ENCODE results near the gene CSKMT.
A peak's percentile ranks its signal among the peaks of the same experiment; 100 is the strongest.

CSKMT gene

DNA sequence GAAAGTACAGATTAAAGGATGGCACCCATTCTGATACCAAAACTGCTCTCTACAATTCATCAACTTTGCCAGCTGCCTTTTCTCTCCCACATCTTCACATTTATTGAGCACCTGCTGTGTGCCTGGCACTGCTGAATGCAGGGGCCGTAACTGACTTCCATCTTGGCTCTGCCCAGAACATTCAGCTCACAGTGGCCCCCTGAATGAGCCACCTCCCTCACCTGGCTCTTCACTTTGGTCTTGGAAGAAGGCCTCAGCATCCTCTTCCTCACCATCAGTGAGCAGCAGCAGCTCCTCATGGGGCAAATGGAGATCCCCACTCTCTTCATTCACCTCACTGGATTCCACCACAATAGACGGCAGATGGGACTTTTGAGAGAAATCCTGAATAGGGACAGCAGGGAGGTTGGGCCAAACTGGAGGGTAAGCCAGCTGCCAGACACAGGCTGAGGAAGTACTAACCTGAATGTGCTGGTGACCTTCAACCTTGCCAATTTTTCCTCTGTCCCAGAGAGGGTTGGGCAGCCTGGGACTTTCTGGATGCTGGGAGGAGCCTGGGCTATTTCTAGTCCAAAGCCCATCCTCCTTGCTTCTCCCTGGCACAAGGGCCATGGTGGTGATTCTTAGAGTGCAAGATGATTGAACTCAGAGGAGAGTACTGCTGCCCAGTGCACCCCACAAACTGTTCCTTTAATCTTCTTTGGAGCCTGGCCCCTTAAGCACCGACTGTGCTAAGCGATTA lies 4.5 kb downstream of the CSKMT start:
- Histone ChIP-seq H2BK120ac (ENCODE audit: low read depth, low read length) (no peak overlapping the region), H2AK5ac (ENCODE audit: low read depth, low read length) (no peak overlapping the region), H3K9ac (ENCODE audit: low read depth, low read length, poor library complexity) (no peak overlapping the region), H3K4me1 (ENCODE audit: control insufficient read depth in 2 of 2, insufficient read depth in 1 of 2, low read depth in 1 of 2, low read length in 2 of 2) (peaks cover 4 to 12% of the 10 kb centered on the region in 2 donors), H3K36me3 (replicated peaks in 1 of 2; ENCODE audit: control insufficient read depth in 2 of 2, insufficient read depth in 2 of 2, low read length in 2 of 2) (peaks cover 15 to 43% of the 10 kb centered on the region in 2 donors), H2BK15ac (ENCODE audit: low read length) (no peak overlapping the region), H3K27ac (replicated peaks; ENCODE audit: low read length) (peak overlapping the region; percentile 34), H2BK12ac (ENCODE audit: low read length) (no peak overlapping the region), H4K8ac (ENCODE audit: low read depth, low read length) (no peak overlapping the region), H3K18ac (ENCODE audit: low read length) (no peak overlapping the region), H3K14ac (ENCODE audit: low read length) (no peak overlapping the region), H2BK5ac (ENCODE audit: low read length) (no peak overlapping the region), H4K91ac (ENCODE audit: low read depth, low read length, poor library complexity) (no peak overlapping the region), H3K27me3 (ENCODE audit: control insufficient read depth in 3 of 3, insufficient read depth in 3 of 3, low read depth in 1 of 3, low read length in 3 of 3) (no peaks in the 10 kb centered on the region), H3K23ac (ENCODE audit: low read depth, low read length, poor library complexity) (no peak overlapping the region), H3K9me3 (replicated peaks in 1 of 2; ENCODE audit: control insufficient read depth in 2 of 2, insufficient read depth in 1 of 2, low read depth in 1 of 2, low read length in 2 of 2) (no peaks in the 10 kb centered on the region), H2AFZ (ENCODE audit: low read length) (no peak overlapping the region), H3K4ac (ENCODE audit: low read length) (no peak overlapping the region), H3K4me2 (ENCODE audit: insufficient read depth, low read length, poor library complexity, severe bottlenecking) (no peak overlapping the region), H3K4me3 (ENCODE audit: low read length in 2 of 2) (no peak overlapping the region), H3K79me1 (ENCODE audit: low read depth, low read length) (peaks cover 14% of the 10 kb centered on the region)
- WGBS, 2 donors (ENCODE audit: extremely low coverage in 2 of 2, insufficient read length in 2 of 2, insufficient replicate concordance in 1 of 2) = no CpG with 5 or more reads among the region's 4 CpGs
- no peak for DNase-seq (ENCODE audit: low spot score)

DNA sequence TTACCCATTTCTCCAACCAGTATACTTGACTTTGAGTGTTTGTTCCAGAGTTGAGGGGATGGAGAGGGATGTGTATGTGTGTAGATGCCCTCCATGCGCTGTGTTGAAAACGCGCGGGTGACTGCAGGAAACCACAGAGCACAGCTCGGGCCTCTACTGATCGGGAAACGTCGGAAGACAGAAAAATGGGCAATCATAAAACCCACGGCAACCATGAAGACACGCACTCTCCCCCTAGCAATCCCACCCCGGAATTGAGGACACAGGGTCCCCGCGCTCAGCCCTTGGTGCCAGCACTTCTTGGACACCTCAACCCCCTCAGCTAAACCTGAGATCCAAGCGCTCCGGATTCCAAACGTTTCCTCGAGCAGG lies 6.1 kb downstream of the CSKMT start:
- no peak for DNase-seq (ENCODE audit: low spot score)

DNA sequence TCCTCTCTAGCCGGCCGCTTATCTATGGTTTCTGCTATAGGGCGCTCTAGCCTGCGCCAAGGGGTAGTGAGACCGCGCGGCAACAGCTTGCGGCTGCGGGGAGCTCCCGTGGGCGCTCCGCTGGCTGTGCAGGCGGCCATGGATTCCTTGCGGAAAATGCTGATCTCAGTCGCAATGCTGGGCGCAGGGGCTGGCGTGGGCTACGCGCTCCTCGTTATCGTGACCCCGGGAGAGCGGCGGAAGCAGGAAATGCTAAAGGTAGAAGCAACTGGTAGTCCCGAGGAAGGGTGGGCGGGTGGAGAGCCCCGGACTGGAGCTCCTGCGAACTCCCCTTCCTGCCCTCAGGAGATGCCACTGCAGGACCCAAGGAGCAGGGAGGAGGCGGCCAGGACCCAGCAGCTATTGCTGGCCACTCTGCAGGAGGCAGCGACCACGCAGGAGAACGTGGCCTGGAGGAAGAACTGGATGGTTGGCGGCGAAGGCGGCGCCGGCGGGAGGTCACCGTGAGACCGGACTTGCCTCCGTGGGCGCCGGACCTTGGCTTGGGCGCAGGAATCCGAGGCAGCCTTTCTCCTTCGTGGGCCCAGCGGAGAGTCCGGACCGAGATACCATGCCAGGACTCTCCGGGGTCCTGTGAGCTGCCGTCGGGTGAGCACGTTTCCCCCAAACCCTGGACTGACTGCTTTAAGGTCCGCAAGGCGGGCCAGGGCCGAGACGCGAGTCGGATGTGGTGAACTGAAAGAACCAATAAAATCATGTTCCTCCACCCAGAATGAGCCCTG lies 6.7 kb downstream of the CSKMT start, which contains the start of the genes LBHD1 and UQCC3:
LBHD1 (minus strand) TSS at position 660 of the 782 bp plus-strand sequence. CDS start 2,236 bp downstream, outside the sequence.
UQCC3 (plus strand) TSS at position 66 of the 782 bp plus-strand sequence; CDS start at position 139, 73 bp downstream.
- H3K9ac ChIP-seq (ENCODE audit: low read depth, low read length, poor library complexity) = peak within 1 kb of the TSS; percentile 99
- H3K4ac ChIP-seq (ENCODE audit: low read length) = no peak within 1 kb of the TSS
- H3K4me2 ChIP-seq (ENCODE audit: insufficient read depth, low read length, poor library complexity, severe bottlenecking) = peak within 1 kb of the TSS; percentile 94
- H2BK120ac ChIP-seq (ENCODE audit: low read depth, low read length) = peak within 1 kb of the TSS; percentile 63
- peak within 1 kb of the TSS; percentile 46 for H2BK15ac ChIP-seq (ENCODE audit: low read length)
- peak within 1 kb of the TSS; percentile 91 for H2AFZ ChIP-seq (ENCODE audit: low read length)
- no peak within 1 kb of the TSS for H2BK5ac ChIP-seq (ENCODE audit: low read length)
- no peaks in the 10 kb centered on the region for H3K9me3 ChIP-seq (replicated peaks in 1 of 2; ENCODE audit: control insufficient read depth in 2 of 2, insufficient read depth in 1 of 2, low read depth in 1 of 2, low read length in 2 of 2)
- H4K91ac ChIP-seq (ENCODE audit: low read depth, low read length, poor library complexity) = no peak within 1 kb of the TSS
- H3K18ac ChIP-seq (ENCODE audit: low read length) = peak within 1 kb of the TSS; percentile 95
- H3K36me3 ChIP-seq (replicated peaks in 1 of 2; ENCODE audit: control insufficient read depth in 2 of 2, insufficient read depth in 2 of 2, low read length in 2 of 2) = peaks cover 15 to 48% of the 10 kb centered on the region in 2 donors
- H2BK12ac ChIP-seq (ENCODE audit: low read length) = no peak within 1 kb of the TSS
- H3K14ac ChIP-seq (ENCODE audit: low read length) = peak within 1 kb of the TSS; percentile 77
- H3K4me3 ChIP-seq (ENCODE audit: low read length in 2 of 2) = peak within 1 kb of the TSS; percentile 84 to 96
- H3K27ac ChIP-seq (replicated peaks; ENCODE audit: low read length) = peak within 1 kb of the TSS; percentile 89
- H4K8ac ChIP-seq (ENCODE audit: low read depth, low read length) = no peak within 1 kb of the TSS
- peak within 1 kb of the TSS; percentile 50 for H3K23ac ChIP-seq (ENCODE audit: low read depth, low read length, poor library complexity)
- peak within 1 kb of the TSS; percentile 38 for H2AK5ac ChIP-seq (ENCODE audit: low read depth, low read length)
- peak; percentile 89 for DNase-seq (ENCODE audit: low spot score)
- no CpG with 5 or more reads among the region's 59 CpGs for WGBS, 2 donors (ENCODE audit: extremely low coverage in 2 of 2, insufficient read length in 2 of 2, insufficient replicate concordance in 1 of 2)
- H3K79me1 ChIP-seq (ENCODE audit: low read depth, low read length) = peaks cover 4% of the 10 kb centered on the region
- H3K27me3 ChIP-seq (ENCODE audit: control insufficient read depth in 3 of 3, insufficient read depth in 3 of 3, low read depth in 1 of 3, low read length in 3 of 3) = no peaks in the 10 kb centered on the region
- H3K4me1 ChIP-seq (ENCODE audit: control insufficient read depth in 2 of 2, insufficient read depth in 1 of 2, low read depth in 1 of 2, low read length in 2 of 2) = peaks cover 0 to 4% of the 10 kb centered on the region in 2 donors

More for the DNA sequence above, 6.1 kb downstream of the CSKMT start:
- no CpG with 5 or more reads among the region's 17 CpGs for WGBS, 2 donors (ENCODE audit: extremely low coverage in 2 of 2, insufficient read length in 2 of 2, insufficient replicate concordance in 1 of 2)
- H2BK120ac ChIP-seq (ENCODE audit: low read depth, low read length) = peak overlapping the region; percentile 9
- H2BK5ac ChIP-seq (ENCODE audit: low read length) = no peak overlapping the region
- no peaks in the 10 kb centered on the region for H3K9me3 ChIP-seq (replicated peaks in 1 of 2; ENCODE audit: control insufficient read depth in 2 of 2, insufficient read depth in 1 of 2, low read depth in 1 of 2, low read length in 2 of 2)
- peaks cover 3 to 10% of the 10 kb centered on the region in 2 donors for H3K4me1 ChIP-seq (ENCODE audit: control insufficient read depth in 2 of 2, insufficient read depth in 1 of 2, low read depth in 1 of 2, low read length in 2 of 2)
- no peak overlapping the region for H4K91ac ChIP-seq (ENCODE audit: low read depth, low read length, poor library complexity)
- no peak overlapping the region for H3K9ac ChIP-seq (ENCODE audit: low read depth, low read length, poor library complexity)
- peaks cover 8% of the 10 kb centered on the region for H3K79me1 ChIP-seq (ENCODE audit: low read depth, low read length)
- peak overlapping the region; percentile 50 for H3K23ac ChIP-seq (ENCODE audit: low read depth, low read length, poor library complexity)
- no peak overlapping the region for H2BK12ac ChIP-seq (ENCODE audit: low read length)
- H3K18ac ChIP-seq (ENCODE audit: low read length) = no peak overlapping the region
- H2BK15ac ChIP-seq (ENCODE audit: low read length) = no peak overlapping the region
- H2AFZ ChIP-seq (ENCODE audit: low read length) = peak overlapping the region; percentile 91
- no peaks in the 10 kb centered on the region for H3K27me3 ChIP-seq (ENCODE audit: control insufficient read depth in 3 of 3, insufficient read depth in 3 of 3, low read depth in 1 of 3, low read length in 3 of 3)
- peak overlapping the region; percentile 84 to 96 for H3K4me3 ChIP-seq (ENCODE audit: low read length in 2 of 2)
- no peak overlapping the region for H2AK5ac ChIP-seq (ENCODE audit: low read depth, low read length)
- no peak overlapping the region for H3K4ac ChIP-seq (ENCODE audit: low read length)
- no peak overlapping the region for H4K8ac ChIP-seq (ENCODE audit: low read depth, low read length)
- peak overlapping the region; percentile 94 for H3K4me2 ChIP-seq (ENCODE audit: insufficient read depth, low read length, poor library complexity, severe bottlenecking)
- H3K36me3 ChIP-seq (replicated peaks in 1 of 2; ENCODE audit: control insufficient read depth in 2 of 2, insufficient read depth in 2 of 2, low read length in 2 of 2) = peaks cover 16 to 48% of the 10 kb centered on the region in 2 donors
- H3K27ac ChIP-seq (replicated peaks; ENCODE audit: low read length) = peak overlapping the region; percentile 89
- H3K14ac ChIP-seq (ENCODE audit: low read length) = no peak overlapping the region

DNA sequence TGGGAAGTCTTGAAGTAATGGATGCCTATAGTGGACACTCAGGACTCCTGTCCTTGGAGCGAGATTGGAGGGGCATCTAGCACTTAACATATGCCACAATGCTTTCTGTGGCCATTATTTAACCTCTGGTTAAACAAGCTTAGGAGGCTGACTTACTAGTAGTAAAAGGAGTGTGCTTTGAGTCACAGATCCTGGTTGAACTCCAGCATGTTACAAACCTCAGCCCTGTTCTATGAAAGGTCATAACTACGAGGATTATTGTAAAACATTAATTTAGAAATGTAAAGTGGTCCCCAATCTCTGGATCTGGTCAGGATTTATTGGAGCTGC lies 8.0 kb downstream of the CSKMT start:
- H3K4me2 ChIP-seq (ENCODE audit: insufficient read depth, low read length, poor library complexity, severe bottlenecking) = no peak overlapping the region
- H3K9me3 ChIP-seq (replicated peaks in 1 of 2; ENCODE audit: control insufficient read depth in 2 of 2, insufficient read depth in 1 of 2, low read depth in 1 of 2, low read length in 2 of 2) = no peaks in the 10 kb centered on the region
- no peak overlapping the region for H2BK12ac ChIP-seq (ENCODE audit: low read length)
- peaks cover 4% of the 10 kb centered on the region for H3K79me1 ChIP-seq (ENCODE audit: low read depth, low read length)
- H3K9ac ChIP-seq (ENCODE audit: low read depth, low read length, poor library complexity) = no peak overlapping the region
- no peak overlapping the region for H2BK15ac ChIP-seq (ENCODE audit: low read length)
- H2BK120ac ChIP-seq (ENCODE audit: low read depth, low read length) = no peak overlapping the region
- H3K27me3 ChIP-seq (ENCODE audit: control insufficient read depth in 3 of 3, insufficient read depth in 3 of 3, low read depth in 1 of 3, low read length in 3 of 3) = no peaks in the 10 kb centered on the region
- H2AFZ ChIP-seq (ENCODE audit: low read length) = no peak overlapping the region
- no peak overlapping the region for H3K4ac ChIP-seq (ENCODE audit: low read length)
- no peak overlapping the region for H3K4me3 ChIP-seq (ENCODE audit: low read length in 2 of 2)
- peaks cover 1 to 9% of the 10 kb centered on the region in 2 donors for H3K4me1 ChIP-seq (ENCODE audit: control insufficient read depth in 2 of 2, insufficient read depth in 1 of 2, low read depth in 1 of 2, low read length in 2 of 2)
- H3K27ac ChIP-seq (replicated peaks; ENCODE audit: low read length) = no peak overlapping the region
- no peak overlapping the region for H3K18ac ChIP-seq (ENCODE audit: low read length)
- no peak overlapping the region for H3K23ac ChIP-seq (ENCODE audit: low read depth, low read length, poor library complexity)
- H2AK5ac ChIP-seq (ENCODE audit: low read depth, low read length) = no peak overlapping the region
- H4K91ac ChIP-seq (ENCODE audit: low read depth, low read length, poor library complexity) = no peak overlapping the region
- WGBS, 2 donors (ENCODE audit: extremely low coverage in 2 of 2, insufficient read length in 2 of 2, insufficient replicate concordance in 1 of 2) = no CpG with 5 or more reads among the region's 2 CpGs
- DNase-seq (ENCODE audit: low spot score) = no peak
- no peak overlapping the region for H4K8ac ChIP-seq (ENCODE audit: low read depth, low read length)
- no peak overlapping the region for H3K14ac ChIP-seq (ENCODE audit: low read length)
- H2BK5ac ChIP-seq (ENCODE audit: low read length) = no peak overlapping the region
- peaks cover 18 to 49% of the 10 kb centered on the region in 2 donors for H3K36me3 ChIP-seq (replicated peaks in 1 of 2; ENCODE audit: control insufficient read depth in 2 of 2, insufficient read depth in 2 of 2, low read length in 2 of 2)

Measured in neuronal stem cell (in vitro differentiated cells).